Heart left ventricle (tissue), 16 donors: ENCODE data around the gene KRTDAP. TPM values are rescaled to one million over a fixed set of nuclear protein-coding genes. Genes with fewer than 3 reads are reported as not detected.
"Not testable (repeated sequence)": the region's sequence is repeated elsewhere in the genome, so short reads cannot be mapped to it uniquely, and the experiment has no call there.

Experiments
- ATAC-seq, 4 donors: fragments of 200-7000 bp; cut with Tn5 transposase; one replicate each; pipeline ENCODE4 v1.9.1; 2020 to 2022; ENCODE audit warnings: moderate library complexity in 4 of 4, mild to moderate bottlenecking in 3 of 4, moderate number of reproducible peaks in 1 of 4
- DNase-seq, 5 donors: peaks; one replicate each; pipeline ENCODE4 v3.0.0-alpha.2; 2020
- H3K27ac ChIP-seq, 12 donors: fragments of 200-600 bp; sonication (generic) in 4 of 12; one replicate each; pipeline versions ENCODE4 v1.5.0 to v1.8.0; 2016 to 2022; ENCODE audit warnings: mild to moderate bottlenecking in 2 of 12
- H3K27me3 ChIP-seq, 9 donors: fragments of 200-600 bp; sonication (generic) in 2 of 9; one replicate each; pipeline versions ENCODE4 v1.5.1 to v1.8.0; 2016 to 2022; ENCODE audit warnings: mild to moderate bottlenecking in 3 of 9
- H3K36me3 ChIP-seq, 9 donors: fragments of 200-600 bp; sonication (generic) in 2 of 9; one replicate each; pipeline versions ENCODE4 v1.5.0 to v1.8.0; 2018 to 2022; ENCODE audit warnings: mild to moderate bottlenecking in 2 of 9
- H3K4me1 ChIP-seq, 12 donors: fragments of 200-600 bp; sonication (generic) in 4 of 12; one replicate each; pipeline versions ENCODE4 v1.5.0 to v1.8.0; 2016 to 2022; ENCODE audit warnings: mild to moderate bottlenecking in 3 of 12
- H3K4me3 ChIP-seq, 12 donors: fragments of 200-600 bp; sonication (generic) in 4 of 12; one replicate each; pipeline versions ENCODE4 v1.5.0 to v1.8.0; 2017 to 2022; ENCODE audit warnings: mild to moderate bottlenecking in 9 of 12, moderate library complexity in 4 of 12
- H3K9me3 ChIP-seq, 12 donors: fragments of 200-600 bp; sonication (generic) in 4 of 12; one replicate each; pipeline versions ENCODE4 v1.5.0 to v1.8.0; 2016 to 2022; ENCODE audit warnings: mild to moderate bottlenecking in 1 of 12
- CTCF ChIP-seq, 12 donors: fragments of 200-600 bp; sonication (generic) in 4 of 12; IDR thresholded peaks; one replicate each; pipeline versions ENCODE4 v1.5.0 to v1.8.0; 2018 to 2022; ENCODE audit warnings: antibody characterized with exemption in 12 of 12, mild to moderate bottlenecking in 5 of 12
- POLR2A ChIP-seq, 2 donors: fragments of 450-650 bp; IDR thresholded peaks; one replicate each; pipeline ENCODE4 v1.6.1; 2017; ENCODE audit warnings: antibody characterized with exemption in 2 of 2, mild to moderate bottlenecking in 2 of 2, moderate library complexity in 2 of 2
- WGBS, 4 donors: extraction: QIAGEN DNeasy Blood & Tissue Kit in 2 of 4; methylation state at CpG; one replicate each; pipeline versions ENCODE4 v1.1.5 to v1.1.7; 2013 to 2018; 5-methylcytosine and 5-hydroxymethylcytosine counted together
- intact Hi-C, 10 donors: fragments of 100-400 bp; cut with DNase I; formaldehyde crosslinking; loops; one replicate each; pipeline versions ENCODE4 v1.11.1 to v1.14.2; 2022
- polyA plus RNA-seq, 2 donors: library from polyadenylated mRNA; stranded (reverse); fragments of 200-250 nt; gene quantifications; one replicate each; pipeline ENCODE4 v1.2.3, GENCODE V29; 2013
- total RNA-seq, 9 donors: library from RNA; depleted of rRNA in 2 of 9; stranded (reverse); fragments of >200 nt in 2 of 9; fragmentation: NEBNext Ultra II Directional in 3 of 9; extraction: Animal tissue kit (Norgen Biotek cat#: 25700) in 3 of 9; gene quantifications; one replicate each; pipeline versions ENCODE4 v1.1.0 to v1.2.4, GENCODE V29; 2016 to 2023
- donor health status: ischemic (EF 13 %, LVEDD 7.1; RV severe dilation, severe dysfunction).
- donor health status: healthy with polysubstance abuse.
- donor health status: DM: no; HTN: yes; CAD: no.
- donor health status: DM: no; HTN: no; CAD: no.
- donor health status: ischemic (EF 25% LVEDD 6.9; RV normal size, moderate dysfunction).
- donor health status: ischemic (EF 25% LVEDD 5.7; RV mildly dilated, moderate dysfunction).
- donor health status: healthy.
- donor health status: DM: yes; HTN: yes; CAD: no.
- donor health status: ischemic (EF 35%, LVEDD 5.7; RV mildly dilated, moderate dysfunction).
- donor health status: nonischemic (EF 11% LVEDD 7.7; RV severe dilation, severe dysfunction).
- donor health status: DM: yes; HTN: yes; CAD: no.
- donor health status: PGD.
- donor health status: ischemic (EF 29% LVEDD 5.4; RV normal size, mild dysfunction).
- donor health status: nonischemic (EF 23%, LVEDD 6.1; RV moderate dilation, normal function).

Gene KRTDAP
- total and polyA plus RNA-seq, 11 donors = not detected

GRCh38 chr19:35471946-35472345 lies 18.3 kb downstream of the KRTDAP start:
- H3K4me1 ChIP-seq = peaks cover 0 to 7% (median 0%) of the 10 kb centered on the region in 12 donors
- ATAC-seq (no peak), DNase-seq (no peak)
- H3K4me3 ChIP-seq = no peak overlapping the region
- H3K27ac ChIP-seq = no peak overlapping the region
- H3K27me3 ChIP-seq = no peaks in the 10 kb centered on the region
- no peak for TF ChIP-seq CTCF (IDR thresholded peaks at IDR 0.05)
- TF ChIP-seq POLR2A (IDR thresholded peaks at IDR 0.05) = no peak
- H3K36me3 ChIP-seq = no peaks in the 10 kb centered on the region
- intact Hi-C loops = no loop called here
- WGBS, 4 donors = 86 to 89% (median 88%) methylated on average over 8 of the region's 8 CpGs
- H3K9me3 ChIP-seq = no peaks in the 10 kb centered on the region

- H3K9me3 ChIP-seq, H3K4me3 ChIP-seq, intact Hi-C loops, H3K36me3 ChIP-seq, ATAC-seq, H3K27me3 ChIP-seq, H3K27ac ChIP-seq, H3K4me1 ChIP-seq, DNase-seq: not testable (repeated sequence)
- 95 to 99% (median 96%) methylated on average over 4 of the region's 4 CpGs for WGBS, 4 donors
Observed at GRCh38 chr19:35471075-35471474, 19.2 kb downstream of the KRTDAP start.

- intact Hi-C loops = no loop called here
- Histone ChIP-seq H3K27me3 (no peaks in the 10 kb centered on the region), H3K4me1 (peaks cover 0 to 7% (median 0%) of the 10 kb centered on the region in 12 donors), H3K27ac (no peak overlapping the region), H3K4me3 (no peak overlapping the region), H3K9me3 (no peaks in the 10 kb centered on the region), H3K36me3 (no peaks in the 10 kb centered on the region)
- TF ChIP-seq CTCF (IDR thresholded peaks at IDR 0.05) = no peak
- DNase-seq (no peak), ATAC-seq (no peak)
- WGBS, 4 donors = 86 to 90% (median 89%) methylated on average over 7 of the region's 7 CpGs
Observed at GRCh38 chr19:35470128-35470527, 20.1 kb downstream of the KRTDAP start.

GRCh38 chr19:35468637-35469036 lies 21.6 kb downstream of the KRTDAP start:
- TF ChIP-seq CTCF (IDR thresholded peaks at IDR 0.05) (peak; percentile 55 to 72 (median 60)), POLR2A (IDR thresholded peaks at IDR 0.05) (no peak)
- Histone ChIP-seq H3K27me3 (no peaks in the 10 kb centered on the region), H3K4me1 (peaks cover 0 to 9% (median 0%) of the 10 kb centered on the region in 12 donors), H3K4me3 (no peak overlapping the region), H3K9me3 (no peaks in the 10 kb centered on the region), H3K36me3 (no peaks in the 10 kb centered on the region), H3K27ac (no peak overlapping the region)
- 16 to 31% (median 28%) methylated on average over 2 of the region's 2 CpGs for WGBS, 4 donors
- intact Hi-C loops = loop anchor here (1.0 to 5.0 kb wide), 5 partner anchors 46 to 116 kb away; no protein-coding TSS in a partner anchor
- ATAC-seq (peak; percentile 88 to 92 (median 90)), DNase-seq (peak in 4 of 5 donors; percentile 50 to 73 (median 56))

GRCh38 chr19:35466259-35466658 lies 24.0 kb downstream of the KRTDAP start:
- Histone ChIP-seq H3K4me3 (no peak overlapping the region), H3K27me3 (no peaks in the 10 kb centered on the region), H3K36me3 (no peaks in the 10 kb centered on the region), H3K27ac (no peak overlapping the region), H3K9me3 (no peaks in the 10 kb centered on the region), H3K4me1 (peaks cover 0 to 33% (median 8%) of the 10 kb centered on the region in 12 donors)
- intact Hi-C loops = loop anchor here in 2 of 10 donors (5.0 kb wide), 2 partner anchors 44 to 114 kb away; no protein-coding TSS in a partner anchor
- WGBS, 4 donors = 93 to 100% (median 95%) methylated on average over 1 of the region's 1 CpG
- DNase-seq (no peak), ATAC-seq (no peak)
- TF ChIP-seq CTCF (IDR thresholded peaks at IDR 0.05) (no peak), POLR2A (IDR thresholded peaks at IDR 0.05) (no peak)

GRCh38 chr19:35462956-35463355 lies 27.3 kb downstream of the KRTDAP start:
- ATAC-seq, DNase-seq, H3K27me3 ChIP-seq, intact Hi-C loops, H3K4me3 ChIP-seq, H3K36me3 ChIP-seq, H3K9me3 ChIP-seq: not testable (repeated sequence)
- H3K27ac ChIP-seq = peak overlapping the region in 1 of 12 donors; percentile 72
- 65 to 72% (median 68%) methylated on average over 7 of the region's 7 CpGs for WGBS, 4 donors
- peaks cover 3 to 56% (median 23%) of the 10 kb centered on the region in 12 donors for H3K4me1 ChIP-seq
